ENCODE data around the gene COX17.
"Not testable (repeated sequence)": the region's sequence is repeated elsewhere in the genome, so short reads cannot be mapped to it uniquely, and the experiment has no call there.

COX17 gene, protein sequence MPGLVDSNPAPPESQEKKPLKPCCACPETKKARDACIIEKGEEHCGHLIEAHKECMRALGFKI

DNA sequence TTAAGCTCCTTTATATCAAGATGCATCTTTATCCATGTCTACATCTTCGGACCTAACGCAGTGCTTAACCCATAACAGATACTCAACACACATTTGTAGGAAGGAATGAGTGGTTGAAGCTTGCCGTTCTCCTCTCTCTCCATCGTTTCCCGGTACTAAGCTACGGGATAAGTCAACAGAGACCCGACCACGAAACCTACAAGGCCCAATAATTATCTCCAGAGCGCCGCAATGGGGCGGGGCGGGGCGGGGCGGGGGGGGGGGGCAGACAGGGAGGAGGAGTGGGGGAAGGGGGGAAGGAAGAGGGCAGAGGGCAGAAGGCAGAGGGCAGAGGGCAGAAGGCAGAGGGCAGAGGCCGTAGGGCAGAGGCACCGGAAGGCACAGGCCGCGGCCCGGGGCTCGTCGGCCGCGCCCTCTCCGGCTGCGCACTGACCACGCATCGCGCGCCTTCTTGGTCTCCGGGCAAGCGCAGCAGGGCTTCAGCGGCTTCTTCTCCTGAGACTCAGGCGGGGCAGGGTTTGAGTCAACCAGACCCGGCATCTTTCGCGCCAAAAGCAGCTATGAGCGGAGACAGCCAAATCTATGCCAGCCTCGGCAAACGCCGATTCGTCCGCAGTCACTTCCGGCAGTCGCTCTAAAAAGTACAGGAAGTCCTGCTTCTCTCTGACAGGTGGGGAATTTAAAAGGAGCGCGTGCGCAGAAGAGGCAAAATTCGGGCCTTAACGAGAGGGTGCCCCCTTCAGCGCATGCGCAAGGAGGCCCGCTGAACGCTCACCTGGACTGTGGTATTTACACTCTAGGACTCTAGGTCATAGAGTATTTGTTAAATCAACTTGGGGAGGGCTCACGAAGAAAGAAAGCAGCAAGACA is at the start of gene COX17:
TSS of gene COX17 (minus strand) at position 636 of the 870 bp plus-strand sequence. CDS start at position 540, 96 bp downstream.
- DNase-seq (ENCODE audit: extremely low read depth in 1 of 2, low read depth in 1 of 2) = peak; percentile 85 to 93

DNA sequence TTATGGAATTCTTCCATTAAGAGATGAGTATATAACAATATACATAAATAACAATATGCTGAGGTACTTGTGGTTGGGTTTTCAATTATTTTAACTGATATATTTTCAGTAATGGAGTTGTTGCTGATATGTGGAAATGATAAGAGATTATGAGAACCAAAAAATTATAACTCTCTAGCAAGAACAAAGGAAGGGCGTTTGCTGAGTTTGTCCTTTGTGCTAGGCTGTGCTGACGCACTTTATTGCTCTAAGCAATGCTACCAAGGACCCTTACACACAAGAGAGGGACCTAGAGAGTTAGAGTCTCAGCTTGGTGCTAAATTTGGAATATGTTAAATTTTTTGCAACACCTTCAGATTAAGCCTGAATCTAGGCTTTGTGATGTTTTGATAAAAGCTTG is 49.7 kb upstream of the COX17 start:
- DNase-seq (ENCODE audit: extremely low read depth in 1 of 2, low read depth in 1 of 2) = no peak

DNA sequence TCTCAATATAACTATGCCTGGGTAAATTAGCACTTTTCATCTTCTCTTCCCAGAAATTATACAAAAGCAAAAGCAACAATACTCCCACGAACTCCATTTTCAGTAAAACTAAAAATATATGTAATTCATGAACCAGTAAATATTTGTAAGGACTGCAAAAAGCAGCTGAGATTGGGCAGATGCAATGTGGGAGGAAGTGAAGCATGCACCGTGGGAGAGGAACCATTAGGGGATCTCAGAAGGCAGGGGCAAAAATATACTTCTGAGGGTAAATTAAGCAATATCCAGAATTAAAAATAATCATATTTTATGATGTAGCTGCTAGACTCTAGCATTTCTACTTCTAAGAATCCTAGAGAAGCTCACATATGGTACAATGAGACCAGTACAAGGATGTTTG is 45.8 kb upstream of the COX17 start:
- no peak for DNase-seq (ENCODE audit: extremely low read depth in 1 of 2, low read depth in 1 of 2)

DNA sequence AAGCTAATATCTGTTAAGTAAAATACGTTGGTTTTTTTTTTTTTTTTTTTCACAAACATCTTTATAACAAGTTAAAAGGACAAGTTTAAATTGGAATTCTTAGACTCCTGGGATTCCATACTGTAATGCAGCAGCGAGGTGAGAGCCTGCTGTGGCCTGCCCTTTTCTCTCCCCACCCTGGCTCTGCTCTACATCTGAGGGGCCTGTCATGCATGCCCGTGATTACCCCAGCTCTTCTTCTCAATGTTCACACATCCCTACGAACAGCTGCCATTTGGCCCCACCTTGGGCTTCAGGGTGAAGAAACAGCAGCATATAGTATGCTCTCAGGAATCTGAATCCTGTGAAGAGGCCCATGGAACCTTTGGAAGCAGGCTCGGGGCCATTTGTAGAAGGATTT is 40.3 kb upstream of the COX17 start:
- DNase-seq (ENCODE audit: extremely low read depth in 1 of 2, low read depth in 1 of 2) = no peak

DNA sequence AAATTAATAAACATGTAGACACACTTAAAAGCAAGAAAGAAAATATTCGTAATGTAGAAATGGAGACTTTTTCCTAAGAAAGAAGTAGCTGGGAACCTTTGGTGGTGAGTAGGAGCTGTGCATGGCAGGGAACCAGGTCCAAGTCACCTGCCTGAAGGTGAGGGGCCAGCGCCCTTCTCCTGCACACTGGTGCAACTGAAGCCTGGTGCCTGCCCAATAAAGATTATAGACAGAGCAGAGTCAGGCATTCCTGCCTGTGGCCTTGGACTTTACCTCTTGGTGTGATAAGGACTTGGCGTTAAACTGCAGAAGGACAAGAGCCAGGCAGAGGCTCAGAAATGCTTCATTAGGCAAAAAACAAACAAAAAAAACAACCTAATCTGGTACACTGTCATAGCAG is 39.8 kb upstream of the COX17 start:
- DNase-seq (ENCODE audit: extremely low read depth in 1 of 2, low read depth in 1 of 2) = no peak

DNA sequence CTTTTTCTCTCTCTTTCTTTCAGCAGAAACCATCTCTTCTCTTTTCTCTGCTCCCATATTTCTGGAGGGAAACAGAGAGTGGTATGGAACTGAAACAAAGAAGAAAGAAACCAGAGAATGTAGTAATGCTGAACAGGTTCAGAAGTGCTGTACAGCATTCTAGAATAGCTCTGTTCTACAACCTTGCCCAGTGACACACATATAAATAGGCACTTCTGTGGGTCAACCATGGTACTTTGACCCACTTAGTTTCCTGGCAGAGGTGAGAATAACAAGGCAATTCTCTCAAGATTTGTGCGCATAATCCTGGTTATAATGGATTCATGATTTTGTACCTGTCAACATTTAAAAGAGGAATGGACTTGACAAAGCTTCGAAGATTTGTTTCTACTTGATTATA is 37.9 kb upstream of the COX17 start:
- DNase-seq (ENCODE audit: extremely low read depth in 1 of 2, low read depth in 1 of 2) = no peak

DNA sequence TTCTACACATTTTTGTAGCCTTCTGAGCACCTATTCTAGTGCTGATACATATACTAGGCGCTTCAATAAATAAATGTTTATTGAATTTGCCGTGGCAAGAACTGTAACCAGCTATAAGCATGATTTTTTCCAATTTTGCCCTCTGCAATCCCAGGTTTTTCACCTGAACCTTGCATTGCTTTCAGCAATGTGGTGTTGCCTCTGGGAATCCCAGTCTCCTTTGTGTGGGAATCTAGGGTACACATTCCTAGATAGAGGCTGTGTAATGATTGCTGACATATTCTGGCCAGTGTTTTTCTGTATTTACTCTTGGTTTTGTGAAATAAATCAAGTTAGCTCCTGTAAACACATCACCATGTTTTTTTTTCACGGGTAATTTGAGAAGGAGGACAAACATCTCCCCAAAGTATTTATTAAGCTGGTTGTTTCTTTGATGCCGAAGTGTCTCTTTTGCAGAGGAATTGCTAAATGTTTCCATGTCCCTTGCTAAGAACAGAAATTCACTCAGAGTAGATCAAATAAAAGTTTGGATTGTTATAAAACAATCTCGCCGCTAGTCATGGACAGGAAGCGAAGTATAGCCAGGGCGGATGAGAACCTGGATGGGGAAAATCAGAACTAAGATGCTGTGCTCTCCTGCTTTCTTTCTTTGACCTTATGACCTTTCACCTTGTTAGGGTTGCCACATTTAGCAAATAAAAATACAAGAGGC is 26.8 kb upstream of the COX17 start:
- no peak for DNase-seq (ENCODE audit: extremely low read depth in 1 of 2, low read depth in 1 of 2)

DNA sequence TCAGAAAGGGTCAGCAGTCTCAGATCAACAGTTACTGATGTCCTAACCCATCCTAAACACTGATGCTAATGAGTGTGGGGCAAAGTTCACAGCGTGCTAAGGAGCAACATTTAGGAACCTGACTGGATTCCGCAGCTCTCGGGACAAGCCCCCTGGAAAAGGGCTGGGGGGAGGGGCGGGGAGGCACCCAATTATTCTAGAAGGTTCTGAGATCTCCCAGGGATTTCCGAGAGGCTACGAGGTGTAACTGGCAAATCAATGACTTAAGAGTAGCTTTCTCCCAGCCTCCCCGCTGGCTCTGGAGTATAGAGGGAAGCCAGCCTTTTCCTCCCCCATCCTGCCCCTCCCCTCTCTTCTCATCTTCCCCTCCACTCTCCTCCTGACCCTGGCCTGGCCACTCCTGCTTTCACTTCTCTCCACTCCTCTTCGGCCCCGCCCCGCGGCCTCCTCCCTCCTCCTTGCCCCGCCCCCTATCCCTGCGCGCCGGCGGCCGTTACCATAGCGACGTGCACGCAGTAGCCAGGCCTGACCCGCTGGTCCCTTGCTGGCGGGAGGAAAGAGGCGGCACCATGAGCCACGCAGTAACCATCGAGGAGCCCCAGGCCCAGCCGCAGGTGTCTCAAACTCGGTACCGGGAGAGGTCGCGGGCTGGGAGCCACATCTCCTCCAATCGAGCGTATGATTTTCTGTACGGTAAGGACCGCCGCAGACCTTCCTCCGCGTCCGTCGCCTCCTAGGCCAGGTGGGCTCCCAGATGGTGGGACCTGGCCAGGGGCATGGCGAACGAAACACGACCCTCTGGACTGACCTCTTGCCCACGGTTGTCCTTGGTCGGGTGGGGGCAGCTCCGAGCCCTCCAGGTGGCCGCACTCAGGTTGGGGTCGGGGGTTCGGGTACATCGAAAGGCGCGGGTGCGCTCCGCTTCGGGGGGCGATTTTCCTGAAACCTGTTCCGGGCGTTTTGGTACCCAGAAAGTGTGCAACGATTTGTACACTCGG is 25.6 kb upstream of the COX17 start, which contains the start of gene CFAP91:
TSS of gene CFAP91 (plus strand) at position 493 of the 998 bp plus-strand sequence. CDS start at position 570, 77 bp downstream.
- DNase-seq (ENCODE audit: extremely low read depth in 1 of 2, low read depth in 1 of 2) = peak; percentile 71 to 82

DNA sequence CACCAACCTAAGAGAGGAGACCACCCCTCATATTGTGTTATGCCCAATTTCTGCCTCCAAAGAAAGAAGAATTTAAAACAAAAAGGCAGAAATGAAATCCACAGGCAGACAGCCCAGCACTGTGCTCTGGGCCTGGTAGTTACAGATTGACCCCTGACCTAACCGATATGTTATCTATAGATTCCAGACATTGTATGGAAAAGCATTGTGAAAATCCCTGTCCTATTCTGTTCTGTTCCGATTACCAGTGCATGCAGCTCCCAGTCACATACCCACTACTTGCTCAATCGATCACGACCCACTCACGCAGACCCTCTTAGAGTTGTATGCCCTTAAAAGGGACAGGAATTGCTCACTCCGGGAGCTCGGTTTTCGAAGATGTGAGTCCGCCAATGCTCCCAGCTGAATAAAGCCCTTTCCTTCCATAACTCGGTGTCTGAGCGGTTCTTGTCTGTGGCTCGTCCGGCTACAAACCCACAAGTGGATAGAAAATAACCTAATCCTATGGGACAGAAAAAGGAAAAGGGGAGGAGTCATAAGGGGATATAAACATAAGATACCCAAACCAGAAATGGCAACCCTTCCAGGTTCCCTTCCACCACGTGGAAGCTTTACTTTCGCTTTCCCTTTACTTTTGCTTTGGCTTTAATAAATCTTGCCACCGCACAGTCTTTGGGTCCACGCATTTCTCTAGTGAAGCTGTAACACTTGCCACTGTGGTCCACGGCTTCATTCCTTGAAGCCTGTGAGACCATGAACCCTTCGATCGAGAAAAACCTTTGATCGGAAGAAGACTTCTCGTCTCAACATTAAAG is 23.9 kb upstream of the COX17 start:
- no peak for DNase-seq (ENCODE audit: extremely low read depth in 1 of 2, low read depth in 1 of 2)

DNA sequence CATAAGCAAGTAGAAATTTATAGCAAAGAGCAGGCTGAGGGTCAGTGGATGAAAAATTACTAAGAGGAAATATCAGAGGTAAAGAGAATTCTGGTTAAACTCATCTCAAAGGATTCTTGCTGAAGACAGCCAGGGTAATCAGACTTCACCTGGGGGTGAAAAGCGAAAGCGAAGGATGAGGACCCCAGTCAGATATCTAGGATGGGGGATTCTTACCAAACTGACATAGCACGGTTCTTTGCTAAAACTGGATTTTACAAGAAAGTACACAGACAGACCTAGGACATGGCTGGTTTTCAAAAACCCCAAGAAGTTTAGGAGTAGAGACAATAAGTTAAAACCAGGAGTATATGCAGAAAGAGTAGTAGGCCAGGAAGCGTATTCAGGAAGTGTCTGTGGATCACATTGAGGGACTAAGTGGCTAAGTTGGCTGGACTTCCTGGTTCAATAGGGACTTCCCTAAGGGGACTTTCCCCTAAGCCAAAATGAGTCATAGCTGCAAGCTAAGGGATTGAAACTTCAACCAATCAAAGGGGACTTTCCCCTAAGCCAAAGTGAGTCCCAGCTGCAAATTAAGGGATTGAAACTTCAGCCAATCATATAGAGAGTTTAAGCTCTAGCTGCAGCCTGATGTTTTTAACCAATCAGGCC is 23.2 kb upstream of the COX17 start:
- DNase-seq (ENCODE audit: extremely low read depth in 1 of 2, low read depth in 1 of 2) = no peak

DNA sequence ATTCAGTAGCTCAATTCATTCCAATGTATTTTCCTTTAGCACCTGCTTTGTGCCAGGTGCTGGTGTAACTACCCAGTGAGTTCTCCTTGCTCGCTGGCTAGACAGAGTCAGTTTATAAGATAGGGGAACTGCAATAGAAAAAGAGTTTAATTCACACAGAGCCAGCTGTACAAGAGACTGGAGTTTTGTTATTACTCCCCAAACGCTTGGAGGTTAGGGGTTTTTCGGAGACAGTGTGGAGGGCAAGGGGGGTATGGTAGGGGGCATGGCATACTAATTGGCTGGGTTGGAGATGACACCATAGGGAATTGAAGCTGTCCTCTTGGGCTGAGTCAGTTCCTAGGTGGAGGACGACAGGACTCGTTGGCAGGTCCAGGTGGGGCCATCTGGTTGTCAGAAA is 20.2 kb upstream of the COX17 start:
- DNase-seq (ENCODE audit: extremely low read depth in 1 of 2, low read depth in 1 of 2) = no peak

DNA sequence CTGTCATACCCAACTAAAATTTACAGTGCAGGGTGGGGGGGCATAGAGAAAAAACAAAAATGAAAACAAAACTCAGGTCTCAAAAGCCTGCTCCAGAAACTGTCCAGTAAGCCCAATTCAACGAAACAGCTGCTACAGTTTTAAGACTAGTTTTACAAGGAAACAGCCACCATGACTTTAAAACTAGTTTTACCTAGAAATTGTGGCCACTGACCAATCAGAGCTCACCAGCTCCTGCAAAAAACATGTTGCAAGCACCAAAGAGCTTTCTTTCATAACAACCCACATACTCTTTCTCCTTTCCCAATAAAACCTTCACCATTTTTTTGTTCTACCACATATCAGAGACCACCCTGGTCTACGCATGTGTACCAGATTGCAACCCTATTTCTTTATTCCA is 18.3 kb upstream of the COX17 start:
- no peak for DNase-seq (ENCODE audit: extremely low read depth in 1 of 2, low read depth in 1 of 2)

DNA sequence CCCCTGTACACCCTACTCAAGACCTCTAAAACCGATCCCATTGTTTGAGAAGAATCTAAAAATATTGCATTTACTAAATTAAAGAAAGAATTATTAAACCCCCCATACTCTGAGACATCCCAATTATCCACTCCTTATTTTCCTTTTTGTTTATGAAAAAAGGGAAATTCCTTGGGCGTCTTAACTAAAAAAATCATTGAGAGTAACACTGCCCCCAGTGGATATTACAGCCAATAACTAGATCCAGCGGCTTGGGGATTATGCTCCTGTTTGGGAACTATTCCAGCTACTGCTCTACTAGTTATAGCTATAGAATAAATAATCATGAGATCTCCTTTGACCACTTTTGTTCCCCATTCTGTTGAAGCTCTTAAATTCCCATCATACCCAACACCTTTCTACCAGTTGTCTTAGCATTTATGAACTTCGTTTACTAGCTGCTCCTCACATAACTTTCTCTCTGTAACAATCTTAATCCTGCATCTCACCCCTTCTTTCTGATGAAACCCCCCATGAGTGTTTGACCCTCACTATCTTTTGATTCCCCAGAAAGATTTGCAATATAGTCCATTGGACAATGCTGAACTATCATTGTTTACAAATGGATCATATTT is 12.9 kb upstream of the COX17 start:
- no peak for DNase-seq (ENCODE audit: extremely low read depth in 1 of 2, low read depth in 1 of 2)

DNA sequence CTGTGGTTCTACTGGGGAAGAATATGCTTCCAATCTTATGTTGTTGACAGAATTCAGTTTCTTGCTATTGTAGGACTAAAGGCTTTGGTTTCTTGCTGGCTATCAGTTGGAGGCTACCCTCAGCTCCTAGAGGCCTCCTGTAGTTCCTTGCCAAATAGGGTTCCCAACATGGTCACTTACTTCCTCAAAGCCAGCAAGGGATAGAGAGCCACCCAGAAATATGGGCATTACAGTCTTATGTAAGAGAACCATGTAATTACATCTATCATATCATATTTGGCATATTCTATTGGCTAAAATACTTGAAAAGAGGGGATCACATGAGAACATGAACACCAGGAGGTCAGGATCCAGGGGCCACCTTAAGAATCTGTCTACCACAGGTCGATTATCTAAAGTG is 6.2 kb upstream of the COX17 start:
- no peak for DNase-seq (ENCODE audit: extremely low read depth in 1 of 2, low read depth in 1 of 2)

DNA sequence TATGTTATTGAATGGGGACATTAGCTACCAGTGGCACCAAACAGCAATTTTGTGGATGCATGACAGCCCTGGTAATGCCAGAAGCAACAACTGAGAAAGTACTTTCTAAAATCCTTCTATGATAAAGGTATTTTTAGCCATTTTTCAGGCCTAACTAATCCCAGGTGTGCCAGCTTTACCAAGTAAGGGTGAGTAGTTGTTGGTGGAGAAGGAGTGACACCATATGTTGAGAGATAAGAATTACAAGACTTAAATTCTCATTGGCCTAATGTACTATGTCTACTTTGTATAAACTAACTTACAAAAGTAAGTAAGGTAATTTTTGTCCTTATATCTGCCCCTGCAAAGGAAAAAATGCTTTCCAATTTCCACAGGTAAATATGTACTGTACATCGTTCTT is 4.1 kb upstream of the COX17 start:
- DNase-seq (ENCODE audit: extremely low read depth in 1 of 2, low read depth in 1 of 2) = no peak

DNA sequence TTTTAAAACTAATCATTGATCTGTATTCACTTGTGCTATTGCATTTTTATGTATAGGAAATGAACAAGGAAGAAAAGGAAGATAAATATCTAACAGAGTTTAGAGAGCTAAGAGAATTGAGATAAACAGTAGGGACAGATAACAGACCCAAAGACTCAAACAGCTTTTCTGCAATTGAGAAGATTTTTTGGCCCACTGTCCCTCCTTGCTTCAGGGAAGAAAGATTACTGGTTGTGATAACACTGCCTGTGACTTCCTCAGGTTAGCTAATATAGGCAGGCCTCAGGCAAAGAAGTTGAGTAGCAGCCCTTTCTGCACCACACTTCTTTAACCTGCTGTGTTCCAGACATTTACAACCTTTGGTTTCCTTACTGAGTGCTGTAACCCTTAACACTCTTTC is 2.7 kb upstream of the COX17 start:
- no peak for DNase-seq (ENCODE audit: extremely low read depth in 1 of 2, low read depth in 1 of 2)

DNA sequence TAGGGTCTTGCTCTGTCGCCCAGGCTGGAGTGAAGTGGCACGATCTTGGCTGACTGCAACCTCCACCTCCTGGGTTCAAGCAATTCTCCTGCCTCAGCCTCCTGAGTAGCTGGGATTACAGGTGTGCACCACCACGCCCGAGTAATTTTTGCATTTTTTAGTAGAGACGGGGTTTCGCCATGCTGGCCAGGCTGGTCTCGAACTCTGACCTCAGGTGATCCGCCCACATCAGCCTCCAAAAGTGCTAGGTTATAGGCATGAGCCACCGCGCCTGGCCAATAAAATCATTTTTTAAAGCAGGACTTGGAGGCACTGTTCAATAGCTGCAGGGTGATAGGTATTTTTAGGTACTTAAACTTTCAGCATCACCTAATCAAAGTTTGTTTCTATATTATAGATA is 1.0 kb upstream of the COX17 start:
- DNase-seq (ENCODE audit: extremely low read depth in 1 of 2, low read depth in 1 of 2) = not testable (repeated sequence)

DNA sequence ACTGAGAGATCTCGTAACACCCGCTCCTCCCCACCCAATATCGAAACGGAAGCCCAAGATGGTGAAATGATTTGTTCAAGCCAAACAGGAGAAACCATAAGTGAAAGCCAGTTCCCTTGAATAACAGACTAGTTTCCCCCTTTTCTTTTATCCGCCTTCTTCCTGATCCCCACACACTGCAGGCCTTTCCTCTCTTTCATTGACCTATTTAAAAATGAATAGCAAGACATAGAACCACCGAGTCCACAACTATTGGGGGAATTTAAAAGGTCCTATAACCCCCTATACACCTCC is 382 bp upstream of the COX17 start:
- DNase-seq (ENCODE audit: extremely low read depth in 1 of 2, low read depth in 1 of 2) = no peak

DNA sequence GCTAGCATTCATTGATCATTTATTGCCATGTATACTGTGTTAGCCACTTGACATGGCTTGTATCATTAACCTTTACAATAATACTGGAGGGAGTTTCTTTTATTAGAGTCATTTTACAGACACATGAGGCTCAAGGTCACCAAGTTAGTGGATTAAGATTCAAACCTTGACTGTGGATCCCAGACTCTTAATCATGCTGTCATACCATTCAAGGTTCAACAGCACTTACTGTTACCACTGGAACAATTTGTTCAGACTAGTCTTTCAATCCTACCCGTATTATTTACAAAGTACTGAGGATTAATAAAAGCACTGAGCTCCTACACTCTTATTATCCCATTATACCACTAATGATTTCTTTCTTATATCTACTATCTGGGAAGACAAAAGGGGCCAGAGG is 1.2 kb downstream of the COX17 start:
- DNase-seq (ENCODE audit: extremely low read depth in 1 of 2, low read depth in 1 of 2) = no peak
